ENCODE results near the gene RGP1.

The RGP1 gene

GRCh38 chr9:35705372-35705771 lies 43.7 kb upstream of the RGP1 start:
- no peak overlapping the region for H3K4me3 ChIP-seq (ENCODE audit: low read depth, low read length)
- DNase-seq (ENCODE audit: low read depth), result no peak
- no peak for TF ChIP-seq CTCF (IDR thresholded peaks at IDR 0.05; ENCODE audit: low read depth, low read length)
- no peak for TF ChIP-seq MAX (IDR thresholded peaks at IDR 0.05; ENCODE audit: low read depth, low read length)
- TF ChIP-seq POLR2A (IDR thresholded peaks at IDR 0.05; ENCODE audit: extremely low read depth, insufficient read length), result no peak
- no peak for TF ChIP-seq MYC (IDR thresholded peaks at IDR 0.05; ENCODE audit: low read depth, low read length)

DNA sequence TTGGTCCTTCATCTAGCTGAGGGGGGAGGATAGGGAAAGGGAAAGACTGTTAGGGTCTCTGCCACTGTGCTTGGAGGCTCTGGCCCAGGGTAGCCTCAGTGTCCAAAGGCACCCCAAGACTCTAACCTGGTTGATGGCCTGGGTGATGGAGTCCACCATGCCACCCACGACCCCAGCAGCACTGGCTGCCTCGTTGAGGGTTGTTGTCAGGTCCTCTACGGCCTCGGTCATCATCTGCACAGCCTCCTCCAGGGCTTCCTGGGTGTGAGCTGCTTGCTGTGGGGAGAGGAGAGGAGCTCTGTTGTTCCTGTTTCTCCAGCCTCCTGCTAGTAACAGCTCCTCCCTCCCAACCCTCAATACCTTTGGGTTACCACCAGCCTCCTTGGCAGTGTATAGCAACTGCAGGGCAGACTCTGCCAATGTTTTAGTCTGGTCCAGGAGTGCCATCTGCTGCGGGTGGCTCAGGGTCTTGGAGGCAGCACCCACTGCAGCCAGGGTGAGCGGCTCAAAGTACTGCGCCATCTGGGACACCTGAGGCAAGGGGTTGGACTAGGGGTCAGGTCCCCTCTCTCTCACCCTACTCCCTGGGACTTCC lies 43.2 kb upstream of the RGP1 start:
- DNase-seq (ENCODE audit: low read depth), result no peak
- no peak overlapping the region for H3K4me3 ChIP-seq (ENCODE audit: low read depth, low read length)
- no peak for TF ChIP-seq CTCF (IDR thresholded peaks at IDR 0.05; ENCODE audit: low read depth, low read length)
- no peak for TF ChIP-seq POLR2A (IDR thresholded peaks at IDR 0.05; ENCODE audit: extremely low read depth, insufficient read length)
- TF ChIP-seq MYC (IDR thresholded peaks at IDR 0.05; ENCODE audit: low read depth, low read length), result no peak
- no peak for TF ChIP-seq MAX (IDR thresholded peaks at IDR 0.05; ENCODE audit: low read depth, low read length)

- no peak overlapping the region for H3K4me3 ChIP-seq (ENCODE audit: low read depth, low read length)
- no peak for DNase-seq (ENCODE audit: low read depth)
- TF ChIP-seq MAX (IDR thresholded peaks at IDR 0.05; ENCODE audit: low read depth, low read length), result no peak
- no peak for TF ChIP-seq POLR2A (IDR thresholded peaks at IDR 0.05; ENCODE audit: extremely low read depth, insufficient read length)
- no peak for TF ChIP-seq CTCF (IDR thresholded peaks at IDR 0.05; ENCODE audit: low read depth, low read length)
- no peak for TF ChIP-seq MYC (IDR thresholded peaks at IDR 0.05; ENCODE audit: low read depth, low read length)
Observed at GRCh38 chr9:35706951-35707350, 42.1 kb upstream of the RGP1 start.

DNA sequence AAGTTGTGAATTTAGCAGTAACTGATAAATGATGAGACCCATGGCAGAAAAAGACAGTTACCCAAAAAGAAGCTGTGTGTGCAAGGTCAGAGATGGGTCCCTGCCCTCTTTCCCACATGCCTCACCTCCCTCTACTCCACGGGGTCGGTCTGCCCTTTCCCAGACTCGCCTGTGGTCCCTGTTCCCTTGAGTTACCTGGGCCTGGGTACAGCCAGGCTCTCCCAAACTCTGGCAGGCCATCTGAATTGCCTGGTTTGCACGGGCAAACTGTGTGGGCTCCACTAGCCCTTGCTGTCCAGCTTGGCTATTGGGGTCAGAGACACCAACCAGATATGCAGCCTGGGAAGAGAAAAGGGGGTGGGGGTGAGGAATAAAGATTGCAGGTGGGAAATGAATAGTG lies 40.9 kb upstream of the RGP1 start:
- no peak overlapping the region for H3K4me3 ChIP-seq (ENCODE audit: low read depth, low read length)
- DNase-seq (ENCODE audit: low read depth), result no peak
- TF ChIP-seq CTCF (IDR thresholded peaks at IDR 0.05; ENCODE audit: low read depth, low read length) (no peak), POLR2A (IDR thresholded peaks at IDR 0.05; ENCODE audit: extremely low read depth, insufficient read length) (no peak), MYC (IDR thresholded peaks at IDR 0.05; ENCODE audit: low read depth, low read length) (no peak), MAX (IDR thresholded peaks at IDR 0.05; ENCODE audit: low read depth, low read length) (no peak)

DNA sequence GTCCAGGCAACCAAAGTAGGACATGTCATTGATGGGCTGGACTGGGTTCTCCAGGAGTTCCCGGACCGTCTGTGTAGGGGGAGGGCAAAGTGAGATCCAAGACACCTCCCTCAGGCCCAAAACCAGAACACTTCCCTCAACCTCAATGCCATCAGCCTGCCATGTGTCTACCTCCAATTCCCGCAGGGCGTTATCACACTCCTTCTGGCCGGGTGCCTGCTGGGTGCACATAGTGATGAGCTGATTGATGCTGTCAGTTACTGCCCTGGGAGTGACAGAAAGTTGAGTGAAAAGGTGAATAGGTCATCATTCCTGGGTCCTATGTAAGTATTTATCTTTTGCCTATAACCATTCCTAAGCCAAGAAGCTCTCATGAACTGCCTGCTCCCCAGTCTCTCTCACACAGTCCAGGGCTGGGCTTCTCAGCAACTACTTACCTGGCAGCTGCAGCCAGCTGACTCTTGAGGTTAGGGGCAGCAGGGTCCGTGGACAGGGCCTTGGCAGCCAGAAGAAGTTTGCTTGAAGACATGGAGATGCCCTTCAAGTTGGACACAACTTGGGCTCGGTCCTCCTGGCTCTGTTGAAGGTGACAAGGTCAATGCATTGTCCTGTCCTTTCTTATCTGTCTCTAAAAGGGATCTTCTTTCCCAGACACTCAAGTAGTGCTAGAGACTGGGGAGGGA lies 38.1 kb upstream of the RGP1 start:
- no peak overlapping the region for H3K4me3 ChIP-seq (ENCODE audit: low read depth, low read length)
- no peak for DNase-seq (ENCODE audit: low read depth)
- no peak for TF ChIP-seq MYC (IDR thresholded peaks at IDR 0.05; ENCODE audit: low read depth, low read length)
- TF ChIP-seq POLR2A (IDR thresholded peaks at IDR 0.05; ENCODE audit: extremely low read depth, insufficient read length), result no peak

- no peak overlapping the region for H3K4me3 ChIP-seq (ENCODE audit: low read depth, low read length)
- no peak for DNase-seq (ENCODE audit: low read depth)
- no peak for TF ChIP-seq CTCF (IDR thresholded peaks at IDR 0.05; ENCODE audit: low read depth, low read length)
- TF ChIP-seq MYC (IDR thresholded peaks at IDR 0.05; ENCODE audit: low read depth, low read length), result no peak
- TF ChIP-seq MAX (IDR thresholded peaks at IDR 0.05; ENCODE audit: low read depth, low read length), result no peak
- TF ChIP-seq POLR2A (IDR thresholded peaks at IDR 0.05; ENCODE audit: extremely low read depth, insufficient read length), result no peak
Observed at GRCh38 chr9:35711501-35712428, 37.3 kb upstream of the RGP1 start.

All from NB4 (cell line).